SK-N-SH treated with all-trans-retinoic acid at 6 μM for 48 hours (cell line): Measurements from ENCODE around the gene OSBPL1A.

Experiments used
- ATAC-seq: fragments of 200-7000 bp; cut with Tn5 transposase; 3 replicates; pipeline ENCODE4 v1.9.1; 2020; ENCODE audit warnings: mild to moderate bottlenecking, moderate library complexity
- ARNTL ChIP-seq: fragments of 450-650 bp; formaldehyde crosslinking; IDR thresholded peaks from 2 replicates; pipeline ENCODE4 v1.5.0; 2020; ENCODE audit warnings: low read depth, mild to moderate bottlenecking, moderate library complexity, borderline replicate concordance
- BACH2 ChIP-seq: fragments of 250-450 bp; sonication (Bioruptor Pico); IDR thresholded peaks from 2 replicates; pipeline ENCODE4 v1.9.0; 2021; ENCODE audit warnings: mild to moderate bottlenecking, borderline replicate concordance
- CSDC2 ChIP-seq: fragments of 250-450 bp; sonication (Bioruptor Pico); IDR thresholded peaks from 2 replicates; pipeline ENCODE4 v1.5.0; 2020; ENCODE audit warnings: mild to moderate bottlenecking, moderate library complexity
- ESRRG ChIP-seq: fragments of 250-450 bp; sonication (Bioruptor Pico); IDR thresholded peaks from 2 replicates; pipeline ENCODE4 v1.6.1; 2021; ENCODE audit warnings: mild to moderate bottlenecking
- GLIS3 ChIP-seq: fragments of 250-450 bp; sonication (Bioruptor Pico); IDR thresholded peaks from 2 replicates; pipeline ENCODE4 v1.5.0; 2020; ENCODE audit warnings: mild to moderate bottlenecking, moderate library complexity
- ISL1 ChIP-seq: fragments of 250-450 bp; sonication (Bioruptor Pico); IDR thresholded peaks from 2 replicates; pipeline ENCODE4 v2.1.2; 2022; ENCODE audit warnings: mild to moderate bottlenecking, moderate library complexity
- OSR1 ChIP-seq: fragments of 250-450 bp; sonication (Bioruptor Pico); IDR thresholded peaks from 2 replicates; pipeline ENCODE4 v1.8.0; 2022; ENCODE audit warnings: moderate library complexity, mild to moderate bottlenecking, inconsistent platforms
- RARB ChIP-seq: fragments of 250-450 bp; sonication (Bioruptor Pico); IDR thresholded peaks from 2 replicates; pipeline ENCODE4 v1.8.0; 2021; ENCODE audit warnings: mild to moderate bottlenecking, moderate library complexity
- SNAI2 ChIP-seq: fragments of 250-450 bp; sonication (Bioruptor Pico); IDR thresholded peaks from 2 replicates; pipeline ENCODE4 v1.5.0; 2020; ENCODE audit warnings: mild to moderate bottlenecking, moderate library complexity
- TCF4 ChIP-seq: fragments of 250-450 bp; sonication (Bioruptor Pico); IDR thresholded peaks from 2 replicates; pipeline ENCODE4 v1.8.0; 2021; ENCODE audit warnings: mild to moderate bottlenecking, moderate library complexity, borderline replicate concordance
- TOX ChIP-seq: fragments of 250-450 bp; sonication (Bioruptor Pico); IDR thresholded peaks from 2 replicates; pipeline ENCODE4 v1.8.0; 2021; ENCODE audit warnings: mild to moderate bottlenecking, moderate library complexity, borderline replicate concordance
- ZFP3 ChIP-seq: fragments of 250-450 bp; sonication (Bioruptor Pico); IDR thresholded peaks from 2 replicates; pipeline ENCODE4 v1.5.0; 2020; ENCODE audit warnings: mild to moderate bottlenecking, moderate library complexity
- ZFP30 ChIP-seq: fragments of 450-650 bp; formaldehyde crosslinking; IDR thresholded peaks from 2 replicates; pipeline ENCODE4 v1.5.0; 2022; ENCODE audit warnings: mild to moderate bottlenecking, moderate library complexity
- ZNF565 ChIP-seq: fragments of 450-650 bp; formaldehyde crosslinking; conservative IDR thresholded peaks from 2 replicates; pipeline ENCODE4 v1.5.0; 2020; ENCODE audit warnings: low read depth, mild to moderate bottlenecking, moderate library complexity
- ZNF70 ChIP-seq: fragments of 450-650 bp; formaldehyde crosslinking; IDR thresholded peaks from 2 replicates; pipeline ENCODE4 v1.5.0; 2020; ENCODE audit warnings: mild to moderate bottlenecking, moderate library complexity
- ZNF8 ChIP-seq: fragments of 450-650 bp; formaldehyde crosslinking; IDR thresholded peaks from 2 replicates; pipeline ENCODE4 v1.5.0; 2020; ENCODE audit warnings: mild to moderate bottlenecking, moderate library complexity
- TF ChIP-seq, protein P1 (sequence below): fragments of 250-450 bp; sonication (Bioruptor Pico); IDR thresholded peaks from 2 replicates; pipeline ENCODE4 v1.5.1; 2020; ENCODE audit warnings: low read depth, mild to moderate bottlenecking, moderate library complexity
- TF ChIP-seq, protein P2 (sequence below): fragments of 250-450 bp; sonication (Bioruptor Pico); IDR thresholded peaks from 2 replicates; pipeline ENCODE4 v1.8.0; 2020; ENCODE audit warnings: mild to moderate bottlenecking, moderate library complexity, borderline replicate concordance
- TF ChIP-seq, protein P3 (sequence below): fragments of 250-450 bp; sonication (Bioruptor Pico); IDR thresholded peaks from 2 replicates; pipeline ENCODE4 v1.5.1; 2021; ENCODE audit warnings: mild to moderate bottlenecking, moderate library complexity
- TF ChIP-seq, protein P4 (sequence below): fragments of 250-450 bp; sonication (Bioruptor Pico); IDR thresholded peaks from 2 replicates; pipeline ENCODE4 v1.8.0; 2021; ENCODE audit warnings: low read depth, mild to moderate bottlenecking, moderate library complexity, borderline replicate concordance
- TF ChIP-seq, protein P5 (sequence below): fragments of 250-450 bp; sonication (Bioruptor Pico); IDR thresholded peaks from 2 replicates; pipeline ENCODE4 v1.5.0; 2020; ENCODE audit warnings: mild to moderate bottlenecking, moderate library complexity

Gene OSBPL1A

DNA sequence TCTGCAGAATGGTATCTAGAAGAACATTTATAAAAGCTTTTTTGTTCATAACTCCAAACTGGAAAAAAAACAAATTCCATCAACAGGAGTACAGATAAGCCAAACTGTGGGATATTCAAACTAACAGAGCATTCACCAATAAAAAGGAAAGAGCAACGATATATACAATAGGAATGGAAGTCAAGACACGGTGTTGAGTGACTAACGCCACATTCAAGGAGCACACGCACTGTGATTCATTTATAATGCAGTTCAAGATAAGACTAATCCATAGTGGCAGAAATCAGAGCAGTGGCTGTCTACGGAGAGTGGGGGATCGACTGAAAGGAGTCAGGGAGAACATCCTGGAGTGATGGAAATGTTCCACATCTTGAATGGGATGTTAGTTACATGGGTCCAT is 188.1 kb downstream of the OSBPL1A start (continued):
- TF ChIP-seq, protein P1, sequence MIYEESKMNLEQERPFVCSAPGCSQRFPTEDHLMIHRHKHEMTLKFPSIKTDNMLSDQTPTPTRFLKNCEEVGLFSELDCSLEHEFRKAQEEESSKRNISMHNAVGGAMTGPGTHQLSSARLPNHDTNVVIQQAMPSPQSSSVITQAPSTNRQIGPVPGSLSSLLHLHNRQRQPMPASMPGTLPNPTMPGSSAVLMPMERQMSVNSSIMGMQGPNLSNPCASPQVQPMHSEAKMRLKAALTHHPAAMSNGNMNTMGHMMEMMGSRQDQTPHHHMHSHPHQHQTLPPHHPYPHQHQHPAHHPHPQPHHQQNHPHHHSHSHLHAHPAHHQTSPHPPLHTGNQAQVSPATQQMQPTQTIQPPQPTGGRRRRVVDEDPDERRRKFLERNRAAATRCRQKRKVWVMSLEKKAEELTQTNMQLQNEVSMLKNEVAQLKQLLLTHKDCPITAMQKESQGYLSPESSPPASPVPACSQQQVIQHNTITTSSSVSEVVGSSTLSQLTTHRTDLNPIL: no peak
- no peak for TF ChIP-seq GLIS3 (CRISPR knock-in tag)
- TF ChIP-seq, all 23 proteins: peak for 0

DNA sequence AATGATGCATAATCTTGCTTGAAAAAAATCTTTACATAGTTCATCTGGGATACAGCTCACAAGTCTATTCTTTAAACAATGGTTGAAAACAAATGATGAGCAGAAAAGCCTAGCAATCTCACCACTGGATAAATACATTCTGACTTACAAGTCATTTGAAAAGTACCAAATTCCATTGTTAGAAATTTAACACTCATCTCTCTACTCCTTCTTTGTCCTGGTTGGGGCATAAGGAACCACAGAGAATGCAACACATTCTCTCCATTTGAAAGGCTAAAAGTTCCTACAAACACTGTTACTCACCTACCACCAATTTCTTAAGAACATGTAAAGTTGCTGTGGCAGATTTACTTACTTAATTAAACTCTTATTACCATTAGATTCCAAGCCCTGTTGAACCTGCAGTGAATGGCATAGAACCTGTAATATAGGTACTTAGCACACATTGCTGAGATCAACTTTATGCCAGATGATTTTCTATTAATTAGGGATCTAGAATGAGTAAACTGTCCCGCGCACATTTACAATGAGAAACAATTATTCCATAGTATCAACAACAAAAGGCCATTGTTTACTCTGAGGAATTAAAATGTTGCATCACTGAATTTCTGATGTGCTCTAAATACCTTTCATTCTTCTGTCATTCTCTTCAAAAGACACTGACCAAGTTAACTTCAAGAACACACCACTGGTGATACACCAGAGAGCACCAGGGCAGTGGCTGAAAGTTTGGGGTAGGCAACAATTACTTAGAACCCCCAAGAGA is 189.2 kb downstream of the OSBPL1A start:
- TF ChIP-seq, protein P2, sequence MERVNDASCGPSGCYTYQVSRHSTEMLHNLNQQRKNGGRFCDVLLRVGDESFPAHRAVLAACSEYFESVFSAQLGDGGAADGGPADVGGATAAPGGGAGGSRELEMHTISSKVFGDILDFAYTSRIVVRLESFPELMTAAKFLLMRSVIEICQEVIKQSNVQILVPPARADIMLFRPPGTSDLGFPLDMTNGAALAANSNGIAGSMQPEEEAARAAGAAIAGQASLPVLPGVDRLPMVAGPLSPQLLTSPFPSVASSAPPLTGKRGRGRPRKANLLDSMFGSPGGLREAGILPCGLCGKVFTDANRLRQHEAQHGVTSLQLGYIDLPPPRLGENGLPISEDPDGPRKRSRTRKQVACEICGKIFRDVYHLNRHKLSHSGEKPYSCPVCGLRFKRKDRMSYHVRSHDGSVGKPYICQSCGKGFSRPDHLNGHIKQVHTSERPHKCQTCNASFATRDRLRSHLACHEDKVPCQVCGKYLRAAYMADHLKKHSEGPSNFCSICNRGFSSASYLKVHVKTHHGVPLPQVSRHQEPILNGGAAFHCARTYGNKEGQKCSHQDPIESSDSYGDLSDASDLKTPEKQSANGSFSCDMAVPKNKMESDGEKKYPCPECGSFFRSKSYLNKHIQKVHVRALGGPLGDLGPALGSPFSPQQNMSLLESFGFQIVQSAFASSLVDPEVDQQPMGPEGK (CRISPR knock-in tag): no peak
- TF ChIP-seq SNAI2 (CRISPR knock-in tag) (no peak), ZFP30 (CRISPR knock-in tag) (no peak), BACH2 (CRISPR knock-in tag) (no peak), TCF4 (CRISPR knock-in tag) (no peak), TOX (CRISPR knock-in tag) (no peak), OSR1 (CRISPR knock-in tag) (no peak), ESRRG (no peak), ZNF70 (CRISPR knock-in tag) (no peak), ARNTL (CRISPR knock-in tag) (no peak), ZNF8 (CRISPR knock-in tag) (no peak), ISL1 (CRISPR knock-in tag) (no peak), GLIS3 (CRISPR knock-in tag) (no peak)
- TF ChIP-seq, protein P3, sequence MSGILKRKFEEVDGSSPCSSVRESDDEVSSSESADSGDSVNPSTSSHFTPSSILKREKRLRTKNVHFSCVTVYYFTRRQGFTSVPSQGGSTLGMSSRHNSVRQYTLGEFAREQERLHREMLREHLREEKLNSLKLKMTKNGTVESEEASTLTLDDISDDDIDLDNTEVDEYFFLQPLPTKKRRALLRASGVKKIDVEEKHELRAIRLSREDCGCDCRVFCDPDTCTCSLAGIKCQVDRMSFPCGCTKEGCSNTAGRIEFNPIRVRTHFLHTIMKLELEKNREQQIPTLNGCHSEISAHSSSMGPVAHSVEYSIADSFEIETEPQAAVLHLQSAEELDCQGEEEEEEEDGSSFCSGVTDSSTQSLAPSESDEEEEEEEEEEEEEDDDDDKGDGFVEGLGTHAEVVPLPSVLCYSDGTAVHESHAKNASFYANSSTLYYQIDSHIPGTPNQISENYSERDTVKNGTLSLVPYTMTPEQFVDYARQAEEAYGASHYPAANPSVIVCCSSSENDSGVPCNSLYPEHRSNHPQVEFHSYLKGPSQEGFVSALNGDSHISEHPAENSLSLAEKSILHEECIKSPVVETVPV (CRISPR knock-in tag): no peak
- TF ChIP-seq, protein P4, sequence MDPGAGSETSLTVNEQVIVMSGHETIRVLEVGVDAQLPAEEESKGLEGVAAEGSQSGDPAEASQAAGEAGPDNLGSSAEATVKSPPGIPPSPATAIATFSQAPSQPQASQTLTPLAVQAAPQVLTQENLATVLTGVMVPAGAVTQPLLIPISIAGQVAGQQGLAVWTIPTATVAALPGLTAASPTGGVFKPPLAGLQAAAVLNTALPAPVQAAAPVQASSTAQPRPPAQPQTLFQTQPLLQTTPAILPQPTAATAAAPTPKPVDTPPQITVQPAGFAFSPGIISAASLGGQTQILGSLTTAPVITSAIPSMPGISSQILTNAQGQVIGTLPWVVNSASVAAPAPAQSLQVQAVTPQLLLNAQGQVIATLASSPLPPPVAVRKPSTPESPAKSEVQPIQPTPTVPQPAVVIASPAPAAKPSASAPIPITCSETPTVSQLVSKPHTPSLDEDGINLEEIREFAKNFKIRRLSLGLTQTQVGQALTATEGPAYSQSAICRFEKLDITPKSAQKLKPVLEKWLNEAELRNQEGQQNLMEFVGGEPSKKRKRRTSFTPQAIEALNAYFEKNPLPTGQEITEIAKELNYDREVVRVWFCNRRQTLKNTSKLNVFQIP (CRISPR knock-in tag): no peak
- TF ChIP-seq, protein P1: no peak
- TF ChIP-seq, protein P5, sequence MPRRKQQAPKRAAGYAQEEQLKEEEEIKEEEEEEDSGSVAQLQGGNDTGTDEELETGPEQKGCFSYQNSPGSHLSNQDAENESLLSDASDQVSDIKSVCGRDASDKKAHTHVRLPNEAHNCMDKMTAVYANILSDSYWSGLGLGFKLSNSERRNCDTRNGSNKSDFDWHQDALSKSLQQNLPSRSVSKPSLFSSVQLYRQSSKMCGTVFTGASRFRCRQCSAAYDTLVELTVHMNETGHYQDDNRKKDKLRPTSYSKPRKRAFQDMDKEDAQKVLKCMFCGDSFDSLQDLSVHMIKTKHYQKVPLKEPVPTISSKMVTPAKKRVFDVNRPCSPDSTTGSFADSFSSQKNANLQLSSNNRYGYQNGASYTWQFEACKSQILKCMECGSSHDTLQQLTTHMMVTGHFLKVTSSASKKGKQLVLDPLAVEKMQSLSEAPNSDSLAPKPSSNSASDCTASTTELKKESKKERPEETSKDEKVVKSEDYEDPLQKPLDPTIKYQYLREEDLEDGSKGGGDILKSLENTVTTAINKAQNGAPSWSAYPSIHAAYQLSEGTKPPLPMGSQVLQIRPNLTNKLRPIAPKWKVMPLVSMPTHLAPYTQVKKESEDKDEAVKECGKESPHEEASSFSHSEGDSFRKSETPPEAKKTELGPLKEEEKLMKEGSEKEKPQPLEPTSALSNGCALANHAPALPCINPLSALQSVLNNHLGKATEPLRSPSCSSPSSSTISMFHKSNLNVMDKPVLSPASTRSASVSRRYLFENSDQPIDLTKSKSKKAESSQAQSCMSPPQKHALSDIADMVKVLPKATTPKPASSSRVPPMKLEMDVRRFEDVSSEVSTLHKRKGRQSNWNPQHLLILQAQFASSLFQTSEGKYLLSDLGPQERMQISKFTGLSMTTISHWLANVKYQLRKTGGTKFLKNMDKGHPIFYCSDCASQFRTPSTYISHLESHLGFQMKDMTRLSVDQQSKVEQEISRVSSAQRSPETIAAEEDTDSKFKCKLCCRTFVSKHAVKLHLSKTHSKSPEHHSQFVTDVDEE (CRISPR knock-in tag): no peak
- no peak for ATAC-seq

DNA sequence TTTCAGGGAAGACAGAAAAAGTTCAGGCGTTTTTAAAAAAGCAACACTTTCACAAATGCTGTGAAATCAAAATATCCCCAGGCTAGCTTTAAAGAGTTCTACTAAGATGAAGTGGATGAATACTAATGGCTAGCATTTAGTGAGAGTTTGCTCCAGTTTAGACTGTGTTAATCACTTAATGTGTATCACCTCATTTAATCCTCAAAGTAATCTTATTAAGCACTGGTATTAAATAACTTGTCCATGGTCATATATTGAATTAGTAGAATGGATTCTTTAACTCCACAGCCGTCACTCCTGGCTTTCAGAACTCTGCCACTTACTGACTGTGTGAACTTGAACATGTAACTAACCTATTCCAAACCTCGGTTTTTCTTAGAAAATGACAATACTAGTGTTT is 192.7 kb downstream of the OSBPL1A start:
- no peak for ATAC-seq

More for the DNA sequence above, 192.7 kb downstream of the OSBPL1A start:
- TF ChIP-seq ZNF8 (CRISPR knock-in tag) (no peak), ZFP30 (CRISPR knock-in tag) (no peak), ARNTL (CRISPR knock-in tag) (no peak), ESRRG (no peak), ZFP3 (CRISPR knock-in tag) (no peak), OSR1 (CRISPR knock-in tag) (no peak), TOX (CRISPR knock-in tag) (no peak), GLIS3 (CRISPR knock-in tag) (no peak), ZNF565 (CRISPR knock-in tag) (no peak), RARB (CRISPR knock-in tag) (no peak), SNAI2 (CRISPR knock-in tag) (no peak), CSDC2 (CRISPR knock-in tag) (no peak)
- TF ChIP-seq, protein P5 (CRISPR knock-in tag): no peak
- TF ChIP-seq, protein P2 (CRISPR knock-in tag): no peak
